ENCODE measurements around the gene DCP1B.

Gene DCP1B

GRCh38 chr12:2017546-2018337, 13.5 kb upstream of the DCP1B start:
- no peak for DNase-seq (ENCODE audit: low read depth in 1 of 2, low spot score in 1 of 2)

- no peak for DNase-seq (ENCODE audit: low read depth in 1 of 2, low spot score in 1 of 2)
Measured at GRCh38 chr12:2016862-2017545, 12.7 kb upstream of the DCP1B start.

GRCh38 chr12:2014231-2014630, 10.0 kb upstream of the DCP1B start:
- DNase-seq (ENCODE audit: low read depth in 1 of 2, low spot score in 1 of 2): no peak

- DNase-seq (ENCODE audit: low read depth in 1 of 2, low spot score in 1 of 2): no peak
Measured at GRCh38 chr12:2013527-2014223, 9.4 kb upstream of the DCP1B start.

GRCh38 chr12:2013086-2013485, 8.8 kb upstream of the DCP1B start:
- no peak for DNase-seq (ENCODE audit: low read depth in 1 of 2, low spot score in 1 of 2)

- DNase-seq (ENCODE audit: low read depth in 1 of 2, low spot score in 1 of 2): no peak
Measured at GRCh38 chr12:2011643-2012607, 7.7 kb upstream of the DCP1B start.

GRCh38 chr12:2009623-2010022, 5.4 kb upstream of the DCP1B start:
- DNase-seq (ENCODE audit: low read depth in 1 of 2, low spot score in 1 of 2): no peak

- DNase-seq (ENCODE audit: low read depth in 1 of 2, low spot score in 1 of 2): no peak
Measured at GRCh38 chr12:2008677-2009076, 4.4 kb upstream of the DCP1B start.

- no peak for DNase-seq (ENCODE audit: low read depth in 1 of 2, low spot score in 1 of 2)
Measured at GRCh38 chr12:2003676-2004112, 563 bp downstream of the DCP1B start.

- no peak for DNase-seq (ENCODE audit: low read depth in 1 of 2, low spot score in 1 of 2)
Measured at GRCh38 chr12:1995205-1995896, 8.9 kb downstream of the DCP1B start.

GRCh38 chr12:1994429-1995143, 9.7 kb downstream of the DCP1B start:
- no peak for DNase-seq (ENCODE audit: low read depth in 1 of 2, low spot score in 1 of 2)

- DNase-seq (ENCODE audit: low read depth in 1 of 2, low spot score in 1 of 2): no peak
Measured at GRCh38 chr12:1993871-1994371, 10.3 kb downstream of the DCP1B start.

GRCh38 chr12:1993341-1993740, 10.9 kb downstream of the DCP1B start:
- no peak for DNase-seq (ENCODE audit: low read depth in 1 of 2, low spot score in 1 of 2)

GRCh38 chr12:1992732-1993131, 11.5 kb downstream of the DCP1B start:
- no peak for DNase-seq (ENCODE audit: low read depth in 1 of 2, low spot score in 1 of 2)

GRCh38 chr12:1989111-1989510, 15.1 kb downstream of the DCP1B start:
- DNase-seq (ENCODE audit: low read depth in 1 of 2, low spot score in 1 of 2): no peak

- no peak for DNase-seq (ENCODE audit: low read depth in 1 of 2, low spot score in 1 of 2)
Measured at GRCh38 chr12:1984759-1985158, 19.5 kb downstream of the DCP1B start.

- DNase-seq (ENCODE audit: low read depth in 1 of 2, low spot score in 1 of 2): no peak
Measured at GRCh38 chr12:1980282-1980681, 24.0 kb downstream of the DCP1B start.

- no peak for DNase-seq (ENCODE audit: low read depth in 1 of 2, low spot score in 1 of 2)
Measured at GRCh38 chr12:1978078-1978862, 26.0 kb downstream of the DCP1B start.

GRCh38 chr12:1977588-1977987, 26.7 kb downstream of the DCP1B start:
- DNase-seq (ENCODE audit: low read depth in 1 of 2, low spot score in 1 of 2): no peak
